ENCODE data around the gene SLC39A13.

The SLC39A13 gene

DNA sequence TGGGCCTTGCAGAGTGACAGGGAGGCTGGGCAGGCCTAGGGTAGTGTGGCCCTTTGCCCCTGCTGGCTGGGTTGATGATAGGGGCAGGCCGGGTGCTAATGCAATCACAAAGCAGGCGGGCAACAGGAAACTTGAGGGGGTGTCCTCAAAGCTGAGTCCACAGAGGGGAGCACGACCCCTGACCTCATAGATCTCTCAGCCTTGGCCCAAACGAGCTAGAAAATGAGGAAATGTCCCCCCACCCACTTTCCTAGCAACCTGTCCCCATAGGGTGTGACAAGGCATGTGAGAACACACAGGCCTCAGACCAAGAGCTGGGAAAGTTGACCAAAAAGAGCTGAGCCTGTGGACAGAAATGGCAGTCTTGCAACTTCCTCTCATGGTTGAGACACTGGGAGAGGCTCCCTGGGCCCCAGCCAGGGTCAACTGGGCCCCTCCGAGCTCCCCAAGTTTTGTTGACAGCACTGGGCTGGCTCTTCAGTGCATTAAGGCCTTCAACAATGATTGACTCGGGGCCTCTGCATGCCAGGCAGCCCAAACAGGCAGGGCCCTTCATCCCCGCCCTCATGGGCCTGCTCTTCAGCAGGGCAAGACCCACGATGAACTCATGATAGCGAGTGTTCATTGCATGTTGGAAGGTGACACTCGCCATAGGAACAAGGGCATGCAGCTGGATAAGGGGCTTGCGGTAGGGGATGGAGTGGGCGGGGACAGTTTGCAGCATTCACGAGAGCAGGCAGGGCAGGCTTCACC is 20.3 kb upstream of the SLC39A13 start:
- DNase-seq, result no peak

DNA sequence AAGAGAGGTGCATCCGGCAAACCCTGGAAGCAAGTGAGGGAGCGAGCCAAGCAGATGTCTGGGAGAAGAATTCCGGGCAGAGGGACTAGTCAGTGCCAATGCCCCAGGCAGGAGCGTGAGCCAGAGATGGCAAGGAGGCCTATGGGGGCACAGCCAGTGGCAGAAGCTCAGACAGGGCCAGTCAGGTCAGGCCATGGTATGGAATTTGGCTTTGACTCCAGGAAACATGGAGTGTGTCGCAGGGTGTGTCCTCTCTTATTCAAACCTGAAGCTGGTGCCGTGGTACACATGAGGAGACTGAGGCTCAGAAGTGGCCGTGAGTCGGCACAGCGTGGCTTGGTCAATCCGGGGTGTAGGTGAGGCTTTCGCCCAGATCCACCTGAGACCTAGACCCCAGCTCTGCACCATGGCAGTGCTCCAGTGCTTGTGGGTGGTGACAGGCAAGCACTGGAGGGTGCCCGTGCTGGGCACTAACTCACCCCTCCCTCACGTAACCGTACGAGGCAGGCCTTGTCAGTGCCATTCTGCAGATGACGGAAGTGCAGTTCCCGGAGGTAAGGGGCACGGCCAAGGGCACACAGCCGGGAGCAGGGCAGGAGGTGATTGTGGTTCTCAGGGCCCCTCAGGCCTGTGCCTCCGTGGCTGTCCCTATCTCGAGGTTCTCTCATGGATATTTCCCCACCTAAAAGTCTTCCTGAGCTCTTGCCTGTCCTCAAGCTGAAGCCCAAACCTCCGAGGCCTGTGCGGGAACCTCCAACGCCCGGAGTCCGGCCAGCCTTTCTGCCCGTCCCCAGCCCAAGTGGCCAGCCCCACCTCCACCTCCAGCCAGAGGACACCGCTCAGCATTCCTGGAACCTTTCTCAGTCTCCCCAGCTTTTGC is 19.5 kb upstream of the SLC39A13 start:
- no peak for DNase-seq

DNA sequence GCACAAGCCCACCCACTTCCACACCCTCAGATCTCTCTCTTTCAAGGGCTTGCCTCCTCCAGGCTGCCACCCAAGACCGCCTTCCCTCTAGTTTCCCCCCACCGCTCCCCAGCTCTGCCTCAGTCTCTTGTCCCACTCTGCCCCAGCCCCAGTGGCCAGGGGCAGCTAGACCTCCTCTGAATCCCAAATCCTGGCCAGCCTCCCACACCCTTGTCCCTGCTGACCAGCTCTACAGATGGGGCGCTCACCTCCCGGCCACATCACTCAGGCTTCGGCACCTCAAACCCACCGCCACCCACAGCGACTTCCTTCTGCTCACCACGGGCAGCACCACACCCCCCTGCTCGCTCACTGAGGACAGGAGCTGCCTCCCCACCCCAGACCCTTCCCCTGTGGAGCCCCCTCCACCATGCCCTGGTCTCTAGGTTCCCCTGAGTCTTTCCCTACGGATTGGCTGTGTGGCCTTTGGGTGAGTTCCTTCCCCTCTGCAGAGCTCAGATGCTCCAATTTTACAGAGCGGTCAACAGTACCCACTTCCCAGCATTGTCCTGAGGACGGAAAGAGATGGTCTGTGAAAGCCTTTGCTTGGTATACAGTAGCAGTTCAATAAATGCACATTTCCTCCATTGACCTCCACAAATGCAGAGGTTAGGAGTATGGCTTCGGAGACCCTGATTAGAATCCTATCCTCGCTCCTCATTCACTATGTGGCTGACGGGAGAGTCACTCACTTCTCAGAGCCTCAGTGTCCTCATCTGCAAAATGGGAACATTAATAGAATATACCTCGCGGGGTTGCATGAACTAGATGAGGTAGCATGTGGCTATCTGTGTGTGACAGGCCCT is 18.6 kb upstream of the SLC39A13 start:
- DNase-seq, result no peak

DNA sequence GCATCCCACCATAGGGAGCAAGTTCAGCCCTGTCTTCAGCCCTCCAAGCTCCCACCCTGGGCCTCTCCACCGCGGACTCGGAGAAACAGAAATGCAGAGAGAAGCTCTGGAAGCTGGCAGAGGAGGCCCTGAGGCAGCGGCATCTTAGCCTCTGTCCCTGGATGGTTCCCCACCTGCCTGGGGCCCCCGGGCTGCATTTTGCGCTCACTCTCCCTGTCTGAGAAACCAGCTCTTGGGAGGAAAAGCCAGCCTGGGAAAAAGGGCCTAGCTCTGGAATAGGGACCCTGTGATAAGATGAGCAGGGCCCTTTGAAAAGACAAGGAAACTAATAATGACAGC is 18.0 kb upstream of the SLC39A13 start:
- no peak for DNase-seq

DNA sequence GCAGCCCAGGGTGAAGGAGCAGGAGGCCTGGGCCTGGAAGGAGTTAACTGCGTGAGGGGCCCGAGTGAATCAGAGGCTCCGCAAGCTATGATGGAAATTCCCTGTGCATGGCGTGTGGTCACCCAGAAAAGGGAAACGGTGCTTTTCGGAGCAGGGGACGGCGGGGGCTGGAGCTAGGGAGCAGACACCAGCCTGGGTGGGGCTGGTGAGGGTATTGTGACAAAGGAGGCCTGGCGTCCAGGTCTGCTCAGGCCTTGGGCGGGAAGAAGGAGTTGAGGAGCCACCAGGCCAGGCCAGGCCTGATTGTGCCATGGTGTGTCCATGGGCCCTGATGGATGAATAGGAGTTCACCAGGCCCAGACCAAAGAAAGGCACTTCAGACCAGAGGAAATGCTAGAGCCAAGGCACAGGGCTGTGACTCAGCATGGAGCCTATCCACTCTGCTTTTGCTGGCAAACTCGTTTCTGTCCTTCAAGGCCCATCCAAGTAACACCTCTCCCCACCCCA is 17.3 kb upstream of the SLC39A13 start:
- DNase-seq, result no peak

DNA sequence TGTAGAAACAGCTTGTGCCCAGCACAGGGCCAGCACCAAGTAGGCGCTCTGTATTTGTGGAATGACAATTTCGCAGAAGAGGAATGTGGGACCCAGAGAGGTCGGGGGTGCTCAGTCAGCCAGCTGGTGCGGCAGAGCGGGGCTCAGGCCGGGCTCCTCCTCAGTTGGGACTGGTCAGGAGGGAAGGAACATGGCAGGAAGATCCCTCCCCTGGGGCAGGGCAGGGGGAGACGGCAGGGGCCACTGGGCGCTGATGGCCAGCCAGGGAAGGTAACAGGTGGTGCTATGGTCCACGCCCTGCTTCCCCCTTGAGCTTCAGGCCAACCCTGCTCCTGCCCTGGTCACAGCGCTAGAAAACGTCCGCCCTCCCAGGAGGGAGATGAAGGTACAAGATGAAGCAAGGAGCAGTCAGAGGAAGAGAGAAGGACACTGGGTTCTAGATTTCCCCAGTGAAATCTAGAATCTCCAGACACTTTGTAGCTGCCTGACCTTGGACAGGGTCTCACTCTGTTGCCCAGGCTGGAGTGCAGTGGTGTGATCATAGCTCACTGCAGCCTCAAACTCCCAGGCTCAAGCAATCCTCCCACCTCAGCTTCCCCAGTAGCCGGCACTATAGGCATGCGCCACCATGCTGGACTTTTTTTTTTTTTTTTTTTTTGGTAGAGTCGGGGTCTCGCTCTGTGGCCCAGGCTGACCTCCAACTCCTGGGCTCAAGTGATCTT is 16.5 kb upstream of the SLC39A13 start:
- DNase-seq, result no peak

DNA sequence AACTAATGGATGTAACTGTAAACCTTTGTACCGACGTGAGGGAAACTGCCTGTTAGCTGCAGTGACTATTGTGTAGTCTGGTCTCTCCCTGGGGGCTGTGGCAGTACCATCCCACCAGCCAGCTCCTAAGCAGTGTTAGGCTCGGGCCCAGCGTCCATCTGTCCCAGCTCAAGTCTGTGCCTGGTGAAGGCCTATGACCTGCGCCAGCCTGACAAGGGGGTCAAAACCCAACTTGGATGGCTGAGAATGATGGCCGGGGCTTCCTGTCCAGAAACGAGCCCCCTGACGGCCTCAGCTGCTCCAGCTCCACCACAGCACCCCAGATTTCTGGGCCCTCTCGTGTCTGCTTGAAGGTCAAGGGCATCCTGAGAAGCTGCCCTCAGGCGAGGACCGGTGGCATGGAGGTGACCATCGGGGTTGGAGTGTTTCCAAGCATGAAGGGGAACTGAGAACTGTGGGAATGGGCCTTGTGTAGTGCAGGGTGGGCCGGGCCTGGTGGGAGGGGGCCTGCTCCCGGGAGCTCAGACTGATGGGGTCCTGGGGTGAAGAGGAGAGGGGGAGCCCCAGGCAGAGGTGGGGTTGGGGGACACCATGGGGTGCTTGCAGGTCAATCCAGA is 15.7 kb upstream of the SLC39A13 start:
- no peak for DNase-seq

DNA sequence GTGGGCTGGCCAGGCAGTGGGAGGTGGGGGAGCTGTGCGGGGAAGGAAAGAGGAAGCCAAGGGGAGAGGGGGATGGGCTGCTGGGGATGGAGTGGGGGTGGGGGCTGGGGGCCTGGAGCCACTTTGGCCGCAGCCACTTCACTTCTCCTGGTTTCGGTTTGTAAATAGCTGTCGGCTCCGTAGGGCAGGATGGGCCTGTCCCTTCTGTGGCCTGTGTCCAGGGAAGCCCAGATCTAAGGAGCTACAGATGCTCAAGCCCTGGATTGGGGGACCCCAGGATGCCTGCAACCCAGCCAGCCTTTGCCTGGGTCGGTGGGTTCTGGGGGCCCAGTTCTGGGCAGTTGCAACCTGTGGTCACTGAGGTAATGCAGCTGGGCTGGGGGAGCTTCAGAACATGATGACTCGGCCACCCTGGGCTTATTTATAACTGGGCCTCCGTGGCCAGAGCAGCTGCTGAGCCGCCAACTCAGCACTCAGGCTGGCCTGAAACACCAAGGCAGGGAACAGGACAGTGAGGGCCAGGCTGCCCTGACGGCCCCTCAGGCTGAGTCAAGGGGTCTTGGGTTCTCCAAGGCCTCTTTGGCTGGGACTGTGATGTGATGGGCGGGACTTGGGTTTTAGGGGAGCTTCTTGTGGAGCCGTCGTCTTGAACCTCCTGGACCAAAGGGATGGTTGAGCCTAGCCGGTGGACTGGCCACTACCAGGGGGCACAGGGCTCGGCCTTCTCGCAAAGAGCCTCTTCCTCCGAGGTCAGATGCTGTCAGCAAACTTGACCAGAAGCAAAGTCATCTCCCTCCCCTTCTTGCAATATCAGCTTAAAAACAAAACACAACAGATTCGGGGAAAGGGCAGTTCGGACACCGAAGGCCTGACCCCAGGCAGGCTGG is 15.0 kb upstream of the SLC39A13 start:
- DNase-seq, result no peak

DNA sequence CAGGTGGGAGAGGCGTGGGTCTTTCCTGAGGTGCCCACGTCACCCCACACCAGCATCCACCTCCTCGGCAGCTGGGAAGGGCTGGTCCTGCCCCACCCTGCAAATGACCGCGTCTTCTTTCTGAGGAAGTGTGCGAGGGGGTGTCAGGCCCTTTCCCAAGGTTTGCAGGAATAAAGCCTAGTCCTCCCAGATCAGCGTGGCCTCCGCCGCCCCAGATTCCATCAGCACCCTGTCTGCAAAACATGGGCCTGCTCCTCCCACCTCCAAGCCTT is 14.4 kb upstream of the SLC39A13 start:
- no peak for DNase-seq

DNA sequence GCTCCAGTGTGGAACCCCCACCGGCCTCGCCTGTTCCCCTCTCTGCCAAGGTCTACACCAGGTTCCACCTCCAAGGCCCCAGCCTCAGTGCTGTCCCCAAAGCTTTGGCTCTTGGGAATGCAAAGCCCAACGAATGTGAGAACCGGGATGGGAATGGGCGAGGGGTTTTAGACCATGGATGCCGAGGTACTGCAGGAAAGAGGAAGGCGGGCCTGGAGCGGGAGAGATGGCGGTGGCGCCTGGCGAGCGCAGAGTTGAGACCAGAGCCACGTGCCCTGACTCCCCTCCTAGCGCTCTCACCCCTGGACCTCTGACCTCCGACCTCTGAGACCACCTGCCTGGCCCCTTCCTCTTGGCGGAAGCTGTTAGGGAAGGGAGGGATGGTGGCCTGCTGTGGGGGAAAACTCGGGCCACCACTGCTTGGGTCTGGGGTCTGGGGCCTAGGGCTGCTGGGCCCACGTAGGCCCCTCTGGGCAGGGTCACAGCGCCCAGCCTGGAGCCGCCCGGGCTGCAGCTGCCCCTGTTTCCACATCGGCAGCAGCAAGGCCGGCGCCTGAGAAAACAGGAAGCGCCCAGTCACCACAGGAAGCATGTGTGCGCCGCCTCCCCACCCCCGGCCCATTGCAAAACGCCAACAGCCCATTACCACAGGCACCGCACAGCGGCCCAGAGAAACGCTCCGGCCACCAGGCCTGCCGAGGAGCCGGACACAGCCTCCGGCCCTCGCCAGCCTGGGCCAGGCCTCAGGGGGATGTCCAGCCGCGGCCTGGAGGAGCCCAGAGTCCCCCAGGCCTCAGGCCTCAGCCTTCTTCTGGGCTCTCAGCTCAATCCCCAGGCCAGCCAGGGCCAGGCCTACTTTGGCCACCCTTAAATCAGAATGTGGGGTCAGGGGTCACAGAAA is 13.8 kb upstream of the SLC39A13 start:
- peak; percentile 55 for DNase-seq

DNA sequence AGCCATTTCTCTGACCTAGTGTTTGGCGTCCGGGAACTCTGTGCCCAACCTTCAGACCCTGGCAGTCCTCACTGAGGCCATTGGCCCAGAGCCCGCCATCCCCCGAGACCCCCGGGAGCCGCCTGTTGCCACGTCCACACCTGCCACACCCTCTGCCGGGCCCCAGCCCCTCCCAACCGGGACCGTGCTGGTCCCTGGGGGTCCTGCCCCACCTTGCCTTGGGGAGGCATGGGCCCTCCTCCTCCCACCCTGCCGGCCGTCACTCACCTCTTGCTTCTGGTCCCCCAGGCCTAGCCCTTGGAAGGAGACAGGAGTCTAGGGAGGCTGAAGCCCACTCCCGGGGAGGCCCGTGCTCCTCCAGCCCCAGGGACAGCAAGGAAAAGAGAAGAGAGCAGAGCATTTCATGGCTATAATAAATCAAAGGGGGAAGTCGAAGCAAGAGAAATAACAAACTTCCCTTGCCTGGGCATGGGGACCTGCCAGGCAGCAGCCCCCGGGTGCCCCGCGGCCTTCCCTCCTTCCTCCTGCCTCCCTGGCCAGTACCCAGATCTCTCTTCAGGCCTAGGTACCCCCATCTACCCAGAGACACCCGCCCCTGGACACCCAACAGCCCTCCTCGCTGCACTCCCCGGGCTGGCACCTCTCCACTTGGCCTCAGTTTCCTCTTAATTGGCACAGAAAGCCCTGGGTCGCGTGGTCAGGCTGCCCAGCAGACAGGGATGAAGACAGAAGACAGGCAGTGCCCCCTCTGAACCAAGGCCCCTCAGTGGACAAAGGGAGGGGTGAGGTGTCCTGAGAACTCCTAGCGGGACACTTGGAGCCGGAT is 13.0 kb upstream of the SLC39A13 start:
- no peak for DNase-seq

DNA sequence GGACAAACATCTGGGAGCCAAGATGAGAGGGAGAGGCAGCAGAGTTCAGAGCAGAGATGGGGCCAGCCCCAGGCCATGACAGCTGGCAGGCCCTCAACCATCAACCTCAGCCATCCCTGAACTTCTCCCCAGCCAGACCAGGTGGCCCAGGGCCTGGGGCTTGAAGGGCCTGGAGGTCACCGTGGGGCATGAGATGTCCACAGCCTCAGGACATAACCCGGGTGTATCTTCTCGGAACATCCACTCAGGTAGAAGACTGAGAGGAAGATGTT is 12.4 kb upstream of the SLC39A13 start:
- no peak for DNase-seq

DNA sequence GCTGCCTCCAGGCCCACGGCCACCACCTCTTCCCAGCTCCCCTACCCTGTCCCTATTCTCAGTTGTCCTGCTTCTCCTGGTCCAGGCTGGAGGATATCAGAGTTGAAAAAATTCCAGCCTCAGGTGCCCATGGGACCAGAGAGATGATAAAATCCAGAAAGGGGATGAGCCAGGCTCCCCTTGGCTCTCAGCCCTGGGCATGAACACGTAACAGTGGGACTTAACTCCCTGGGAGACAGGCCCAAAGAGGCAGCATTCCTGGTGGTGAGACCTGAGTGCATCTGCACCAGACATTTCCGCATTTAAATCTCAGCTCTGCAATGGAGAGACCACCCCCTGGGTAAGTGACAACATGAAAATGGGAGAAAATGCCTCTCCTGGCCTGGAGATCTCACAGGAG is 10.4 kb upstream of the SLC39A13 start:
- DNase-seq, result no peak

DNA sequence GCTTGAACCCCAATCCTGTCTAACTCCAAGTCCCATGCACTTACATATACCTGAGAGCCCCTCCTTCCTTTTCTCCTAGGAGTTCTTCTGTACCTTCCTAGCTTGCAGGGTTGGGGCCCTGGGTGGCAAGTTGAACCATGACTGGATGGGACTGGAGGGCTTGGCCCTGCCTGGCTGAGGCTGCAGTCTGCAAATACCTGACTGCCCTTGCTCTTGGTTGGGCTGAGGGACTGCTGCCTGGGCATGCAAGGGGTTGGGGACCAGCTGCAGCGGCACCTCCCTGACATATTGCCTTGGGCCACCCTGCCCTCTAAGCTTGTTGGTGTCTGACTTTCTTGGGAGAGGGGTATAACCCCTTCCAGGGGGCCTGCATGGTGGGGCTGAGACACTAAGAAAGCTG is 9.8 kb upstream of the SLC39A13 start:
- no peak for DNase-seq

DNA sequence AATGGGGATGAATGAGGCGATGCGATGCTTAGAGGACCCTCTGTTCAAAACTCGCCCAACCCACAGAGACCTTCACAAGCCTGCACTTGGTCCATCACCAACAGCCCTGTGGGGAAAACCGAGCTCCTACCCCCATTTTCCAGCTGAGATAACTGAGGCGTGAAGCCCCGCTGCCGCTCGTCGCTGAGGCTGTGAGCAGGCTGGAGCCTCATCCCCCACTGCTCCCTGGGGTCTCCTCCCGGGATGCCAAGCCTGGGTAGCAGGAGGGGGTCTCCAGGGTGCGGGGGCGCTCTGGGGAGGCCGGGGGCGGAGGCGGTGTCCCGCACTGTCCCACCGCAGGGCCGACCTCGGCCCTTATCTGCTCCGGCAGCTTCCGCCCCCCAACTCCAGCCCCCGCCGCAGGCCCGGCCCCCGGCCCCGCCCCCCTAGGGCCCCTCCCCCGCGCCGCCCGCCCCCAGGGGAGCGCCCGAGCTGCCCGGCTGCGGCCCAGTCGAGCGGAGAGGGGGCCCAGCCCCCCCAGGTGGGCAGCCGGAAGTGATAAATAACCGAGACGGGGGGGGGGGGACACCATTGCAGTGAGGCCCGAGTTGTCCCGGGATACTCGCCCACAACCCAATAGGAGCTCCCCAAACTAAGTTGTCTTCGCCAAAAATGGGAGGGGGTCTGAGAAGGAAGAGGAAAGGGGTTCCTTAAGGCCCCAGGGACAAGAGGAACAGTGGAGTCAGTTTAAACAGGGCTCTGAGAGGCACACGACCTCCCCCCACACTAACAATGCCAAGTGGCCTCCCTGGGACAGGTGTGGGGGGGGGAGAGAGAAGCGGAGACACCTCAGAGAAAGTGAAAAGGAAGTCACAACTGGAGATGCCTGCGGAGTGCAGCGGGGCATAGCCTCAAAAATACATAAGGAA is 8.3 kb upstream of the SLC39A13 start:
- peak; percentile 62 for DNase-seq

DNA sequence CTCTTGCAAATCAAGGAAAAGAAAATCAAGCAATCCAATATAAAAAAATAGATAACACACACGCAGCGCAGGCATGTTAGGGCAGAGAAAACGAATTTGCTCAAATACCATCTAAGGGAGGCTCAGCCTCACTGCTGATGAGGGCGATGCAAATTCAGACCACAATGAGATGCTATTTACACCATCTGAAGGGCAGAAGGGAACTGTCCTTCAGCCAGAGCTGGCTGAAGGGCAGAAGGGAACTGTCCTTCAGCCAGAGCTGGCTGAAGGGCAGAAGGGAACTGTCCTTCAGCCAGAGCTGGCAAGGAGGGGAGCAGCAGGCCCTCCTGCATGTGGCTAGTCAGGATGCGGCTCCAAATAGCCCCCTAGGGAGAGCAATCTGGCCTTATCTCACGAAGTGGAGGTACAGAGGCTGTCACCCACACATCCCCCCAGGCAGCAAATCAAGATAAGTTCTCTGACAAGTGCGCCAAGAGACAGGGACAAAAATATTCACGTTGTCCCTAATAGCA is 7.6 kb upstream of the SLC39A13 start:
- DNase-seq, result no peak

DNA sequence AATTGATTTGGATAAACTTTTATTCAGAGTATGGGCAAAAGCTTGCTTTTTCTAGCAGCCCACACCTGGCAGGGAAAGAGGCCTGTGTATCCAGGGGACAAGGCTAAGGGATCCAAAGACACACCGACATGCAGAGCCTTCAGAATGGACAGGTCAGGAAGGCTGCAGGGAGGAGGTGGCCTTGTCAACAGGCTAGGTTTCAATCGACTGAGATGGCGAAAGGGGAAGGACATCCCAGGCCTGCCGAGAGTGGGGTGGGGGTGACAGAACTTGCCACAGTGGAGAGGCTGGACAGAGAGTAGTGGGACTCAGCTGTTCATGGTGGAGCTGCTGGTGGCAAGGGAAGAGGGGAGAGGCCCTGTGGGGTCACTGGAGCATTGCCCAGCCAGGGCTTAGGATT is 5.3 kb upstream of the SLC39A13 start:
- DNase-seq, result no peak

DNA sequence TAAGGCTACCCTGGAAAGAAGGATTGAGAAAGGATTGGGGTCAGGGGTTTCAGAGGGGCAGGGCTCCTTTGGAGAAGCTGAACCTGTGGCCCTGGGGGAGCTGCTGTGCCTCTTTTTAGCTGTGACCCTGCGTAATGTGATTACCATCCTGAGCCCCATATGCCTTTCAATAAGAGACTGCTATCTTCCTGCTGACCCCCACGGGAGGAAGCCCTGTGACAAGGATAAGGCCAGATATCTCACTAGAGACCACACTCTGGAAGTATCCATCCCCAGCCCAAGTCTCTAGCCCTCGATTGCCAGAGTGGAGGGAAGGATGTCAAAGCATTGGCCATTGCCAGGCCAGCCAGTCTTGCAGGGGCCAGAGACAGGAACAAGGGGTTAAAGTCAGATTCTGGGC is 4.8 kb upstream of the SLC39A13 start:
- no peak for DNase-seq
